ENCODE data around the gene ZNF148. TPM values are rescaled to one million over a fixed set of nuclear protein-coding genes. Genes with fewer than 3 reads are reported as not detected.

Gene ZNF148
- total RNA-seq, 1 experiment from 2014 or later, result 21.5 TPM

DNA sequence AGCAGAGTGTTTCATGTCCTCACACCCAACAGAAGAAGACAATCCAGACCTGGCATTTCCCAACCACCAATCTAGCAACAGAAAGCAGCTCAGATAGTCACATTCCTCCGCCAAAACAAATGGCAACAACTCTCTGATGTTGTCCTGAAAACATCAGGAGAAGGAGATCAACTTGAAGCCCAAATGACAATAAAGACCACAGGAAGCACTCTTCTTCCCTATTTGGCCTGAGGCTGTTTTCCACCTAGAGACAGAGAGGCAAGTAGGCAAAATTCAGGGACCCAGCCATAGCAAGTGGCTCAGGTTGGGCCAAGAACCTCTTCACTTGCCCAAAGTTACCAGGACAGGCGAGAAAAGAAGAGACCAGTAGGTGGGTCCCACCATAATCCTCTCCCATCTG is 35.0 kb downstream of the ZNF148 start:
- DNase-seq (ENCODE audit: low spot score), result no peak
- in situ Hi-C loops (cut with HindIII; ENCODE audit: low sequenced_read_pairs), result no loop called here

DNA sequence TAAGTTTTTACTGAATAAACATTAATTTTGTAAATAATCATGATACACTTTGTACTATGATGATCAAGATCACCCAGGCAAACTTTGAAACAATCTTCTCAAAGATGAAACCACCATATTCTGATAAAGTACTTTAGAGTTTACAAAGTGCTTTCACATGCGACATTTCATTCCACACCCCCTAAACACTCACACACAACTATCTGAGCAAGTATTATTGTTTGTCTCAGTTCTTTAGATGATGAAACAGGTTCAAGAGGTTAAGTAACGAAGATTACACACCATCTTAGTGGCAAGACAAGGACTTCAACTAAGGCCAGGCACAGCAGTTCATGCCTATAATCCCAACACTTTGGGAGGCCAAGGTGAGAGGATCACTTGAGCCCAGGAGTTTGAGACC is 37.6 kb downstream of the ZNF148 start:
- DNase-seq (ENCODE audit: low spot score), result no peak
- in situ Hi-C loops (cut with HindIII; ENCODE audit: low sequenced_read_pairs), result no loop called here

- DNase-seq (ENCODE audit: low spot score), result no peak
- in situ Hi-C loops (cut with HindIII; ENCODE audit: low sequenced_read_pairs), result no loop called here
These were observed 40.2 kb downstream of the ZNF148 start for GRCh38 chr3:125334675-125335560.

DNA sequence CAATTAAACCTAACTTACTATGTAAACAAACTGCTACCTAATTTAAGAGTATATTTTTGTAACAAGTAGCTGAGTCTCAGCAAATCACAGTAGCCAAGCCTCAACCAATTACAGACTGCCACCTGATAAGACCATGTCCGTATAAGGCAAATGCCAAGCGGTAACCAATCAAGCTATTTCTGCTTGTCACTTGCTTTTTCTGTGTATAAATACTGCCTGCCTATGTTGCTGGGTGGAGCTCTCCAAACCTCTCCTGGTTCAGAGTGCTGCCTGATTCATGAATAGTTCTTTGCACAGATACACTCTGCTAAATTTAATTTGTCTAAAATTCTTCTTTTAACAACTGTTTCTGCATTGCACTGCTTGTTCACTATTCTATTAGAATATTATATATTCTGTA is 42.6 kb downstream of the ZNF148 start:
- no peak for DNase-seq (ENCODE audit: low spot score)
- in situ Hi-C loops (cut with HindIII; ENCODE audit: low sequenced_read_pairs), result no loop called here

DNA sequence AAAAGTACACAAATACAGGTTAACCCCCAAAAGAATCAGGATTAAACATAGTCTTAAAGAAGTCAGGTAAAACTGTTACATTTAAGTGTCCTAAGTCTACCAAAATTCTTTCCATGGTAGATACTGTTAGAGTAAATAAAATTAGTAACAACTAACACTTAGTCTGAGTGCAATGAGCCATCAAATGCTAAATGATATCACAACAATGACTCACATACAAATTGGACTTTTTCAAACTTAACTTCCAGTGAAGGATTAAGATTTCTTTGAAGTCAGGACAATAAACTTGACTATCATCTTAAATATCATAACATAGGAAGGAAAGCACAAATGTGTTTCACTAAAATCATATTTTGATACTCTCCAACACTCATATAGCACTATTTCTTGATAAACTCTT is 43.9 kb downstream of the ZNF148 start:
- in situ Hi-C loops (cut with HindIII; ENCODE audit: low sequenced_read_pairs), result no loop called here
- no peak for DNase-seq (ENCODE audit: low spot score)

GRCh38 chr3:125326957-125327356 is 48.2 kb downstream of the ZNF148 start:
- in situ Hi-C loops (cut with HindIII; ENCODE audit: low sequenced_read_pairs), result no loop called here

DNA sequence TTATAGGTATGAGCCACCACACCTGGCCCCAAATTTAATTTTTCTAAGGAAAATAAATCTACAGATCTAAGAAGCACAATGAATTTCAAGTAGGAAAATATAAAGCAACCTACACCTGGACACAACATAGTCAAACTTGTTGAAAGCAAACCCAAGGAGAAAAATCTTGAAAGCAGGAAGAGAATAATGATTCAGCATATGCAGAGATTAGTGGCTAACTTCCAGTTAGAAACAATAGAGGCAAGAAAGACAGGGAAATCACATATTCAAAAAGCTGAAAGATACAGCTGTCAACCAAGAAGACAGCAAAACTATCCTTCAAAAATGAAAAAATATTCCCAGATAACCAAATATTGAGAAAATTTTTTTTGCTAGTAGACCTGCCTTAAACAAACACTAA is 49.4 kb downstream of the ZNF148 start:
- in situ Hi-C loops (cut with HindIII; ENCODE audit: low sequenced_read_pairs), result no loop called here
- no peak for DNase-seq (ENCODE audit: low spot score)

More at GRCh38 chr3:125326957-125327356, 48.2 kb downstream of the ZNF148 start:
- no peak for DNase-seq (ENCODE audit: low spot score)

DNA sequence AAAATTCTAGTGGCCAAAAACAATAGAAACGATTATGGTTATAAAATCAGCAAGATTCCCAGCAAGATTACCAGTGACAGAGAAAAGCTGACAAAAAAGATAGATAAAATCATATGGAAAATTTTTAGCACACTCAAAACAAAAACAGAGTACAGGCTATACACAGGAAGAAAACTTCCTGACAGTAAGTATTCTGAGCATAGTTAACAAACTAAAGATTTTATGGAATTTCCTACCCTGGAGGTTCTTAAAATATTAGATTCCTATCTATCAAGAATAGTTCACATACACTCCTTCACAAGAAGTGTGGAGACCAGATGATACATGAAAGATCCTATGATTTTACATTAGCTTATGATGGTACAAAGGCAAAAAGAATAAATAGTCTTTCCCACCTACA is 50.8 kb downstream of the ZNF148 start:
- in situ Hi-C loops (cut with HindIII; ENCODE audit: low sequenced_read_pairs), result no loop called here
- DNase-seq (ENCODE audit: low spot score), result no peak

GRCh38 chr3:125322917-125323316 is 52.2 kb downstream of the ZNF148 start:
- in situ Hi-C loops (cut with HindIII; ENCODE audit: low sequenced_read_pairs), result no loop called here
- DNase-seq (ENCODE audit: low spot score), result no peak

DNA sequence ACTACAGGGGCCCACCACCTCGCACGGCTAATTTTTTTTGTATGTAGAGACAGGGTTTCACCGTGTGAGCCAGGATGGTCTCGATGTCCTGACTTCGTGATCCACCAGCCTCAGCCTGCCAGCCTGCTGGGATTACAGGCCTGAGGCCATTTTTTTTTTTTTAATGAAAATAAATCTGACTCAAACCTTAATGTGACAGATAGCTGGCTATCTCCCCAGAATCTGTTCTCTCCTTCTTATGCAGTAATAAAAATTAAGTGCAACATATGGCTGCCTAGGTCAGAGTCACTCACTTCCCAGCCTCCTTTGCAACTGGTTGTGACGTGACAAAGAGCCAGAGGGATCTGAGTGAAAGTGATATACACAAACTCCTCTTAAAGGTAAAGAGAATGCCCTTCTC is 53.0 kb downstream of the ZNF148 start:
- in situ Hi-C loops (cut with HindIII; ENCODE audit: low sequenced_read_pairs), result no loop called here
- peak; percentile 25 for DNase-seq (ENCODE audit: low spot score)

DNA sequence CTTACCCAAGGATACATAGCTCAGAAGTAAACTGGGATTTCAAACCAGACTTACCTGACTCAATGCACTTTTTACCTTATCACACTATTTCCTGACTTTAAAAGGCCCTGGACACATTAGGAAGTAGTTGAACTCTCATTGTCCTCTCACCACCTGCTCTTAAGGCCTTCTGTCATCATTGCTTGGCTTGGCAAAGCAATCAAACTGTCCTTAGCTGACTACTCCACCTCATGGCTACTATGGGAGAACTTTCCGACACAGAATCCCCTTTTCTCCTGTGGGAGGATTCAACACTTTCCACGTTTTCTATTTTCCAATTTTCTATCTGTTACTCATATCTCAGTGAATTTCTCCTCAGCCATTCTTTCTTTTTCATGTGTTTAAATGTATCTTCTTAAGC is 55.4 kb downstream of the ZNF148 start:
- no peak for DNase-seq (ENCODE audit: low spot score)
- in situ Hi-C loops (cut with HindIII; ENCODE audit: low sequenced_read_pairs), result no loop called here

DNA sequence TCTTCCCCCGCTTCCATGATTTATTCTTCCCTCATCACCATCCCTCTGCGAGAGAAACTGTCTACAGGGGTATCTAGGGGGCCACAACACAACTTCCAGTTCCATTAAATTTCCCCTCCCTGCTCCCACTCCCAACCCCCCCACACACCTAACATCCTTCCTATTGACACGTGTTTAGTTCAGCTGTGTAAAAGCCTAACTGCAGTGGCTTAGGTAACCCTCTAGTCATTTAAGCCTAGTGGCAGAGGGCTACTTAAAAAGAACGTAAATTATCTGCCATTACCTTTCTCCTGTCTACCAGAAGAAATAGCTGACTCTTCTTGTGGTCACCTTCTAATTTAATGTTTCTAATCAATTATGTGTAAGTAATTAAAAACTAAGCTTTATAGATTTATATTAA is 56.3 kb downstream of the ZNF148 start:
- in situ Hi-C loops (cut with HindIII; ENCODE audit: low sequenced_read_pairs), result no loop called here
- no peak for DNase-seq (ENCODE audit: low spot score)

DNA sequence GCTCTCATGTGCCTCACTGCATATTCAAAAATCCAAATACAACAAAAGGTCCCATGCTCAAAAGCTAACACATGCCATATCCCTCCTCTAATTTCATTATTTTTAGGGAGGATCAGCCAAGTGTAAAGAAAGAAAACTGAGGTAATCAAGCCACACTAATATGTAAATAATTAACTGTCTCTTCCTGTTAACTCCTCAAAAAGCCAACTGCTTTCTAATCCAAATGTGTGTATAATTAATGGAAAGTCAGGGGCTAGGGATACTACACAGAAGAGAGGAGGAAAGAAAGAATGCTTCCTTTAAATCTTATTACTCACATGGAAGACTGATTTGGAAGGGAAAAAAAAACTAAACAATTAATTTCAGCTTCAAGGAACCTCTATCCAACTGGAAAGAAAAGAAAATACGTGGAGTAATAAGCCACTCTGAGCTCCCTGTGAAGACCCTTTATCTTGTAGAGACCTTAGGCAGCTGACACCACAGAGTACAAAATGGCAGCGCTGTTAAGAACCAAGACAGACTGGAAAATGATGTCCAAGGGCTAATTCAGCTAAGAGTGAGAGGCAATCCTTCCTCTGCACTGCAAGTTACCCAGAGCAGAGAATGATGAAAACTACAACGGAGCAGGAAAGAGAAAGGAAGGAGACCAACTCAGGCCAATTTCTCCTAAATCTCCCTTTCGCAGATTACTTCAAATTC is 56.8 kb downstream of the ZNF148 start:
- in situ Hi-C loops (cut with HindIII; ENCODE audit: low sequenced_read_pairs), result no loop called here
- DNase-seq (ENCODE audit: low spot score), result no peak

- DNase-seq (ENCODE audit: low spot score), result no peak
- in situ Hi-C loops (cut with HindIII; ENCODE audit: low sequenced_read_pairs), result no loop called here
These were observed 57.4 kb downstream of the ZNF148 start for GRCh38 chr3:125317761-125318160.

DNA sequence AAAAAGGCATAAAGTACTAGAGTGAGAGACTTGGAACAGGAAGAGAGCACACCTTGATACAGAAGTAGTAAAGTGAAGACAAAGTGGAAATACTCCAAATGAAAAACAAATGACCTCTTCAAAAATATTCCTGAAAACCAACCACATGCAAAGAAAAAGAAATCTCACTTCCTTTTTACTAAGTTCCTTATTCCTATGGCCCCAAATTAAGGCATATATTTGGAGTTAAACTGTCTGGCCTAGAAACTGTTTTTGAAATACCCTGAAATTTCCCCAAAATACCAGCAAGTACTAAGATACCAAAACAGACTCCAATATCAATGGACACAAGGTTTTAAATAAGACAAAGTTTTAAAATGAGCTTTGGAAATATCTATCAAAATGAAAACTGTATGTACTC is 58.2 kb downstream of the ZNF148 start:
- in situ Hi-C loops (cut with HindIII; ENCODE audit: low sequenced_read_pairs), result no loop called here

DNA sequence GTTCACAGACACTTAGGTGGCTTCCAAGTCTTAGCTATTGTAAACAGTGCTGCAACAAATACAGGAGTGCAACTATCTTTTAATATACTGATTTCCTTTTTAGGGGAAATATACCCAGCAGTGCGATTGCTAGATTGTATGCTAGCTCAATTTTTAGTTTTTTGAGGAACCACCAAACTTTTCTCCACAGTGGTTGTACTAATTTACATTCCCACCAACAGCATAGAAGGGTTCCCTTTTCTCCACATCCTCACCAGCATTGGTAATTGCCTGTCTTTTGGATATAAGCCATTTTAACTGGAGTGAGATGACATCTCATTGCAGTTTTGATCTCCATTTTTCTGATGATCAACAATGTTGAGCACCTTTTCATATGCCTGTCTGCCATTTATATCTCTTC is 58.9 kb downstream of the ZNF148 start:
- in situ Hi-C loops (cut with HindIII; ENCODE audit: low sequenced_read_pairs), result no loop called here
- no peak for DNase-seq (ENCODE audit: low spot score)

More for the DNA sequence above, 58.2 kb downstream of the ZNF148 start:
- no peak for DNase-seq (ENCODE audit: low spot score)

- in situ Hi-C loops (cut with HindIII; ENCODE audit: low sequenced_read_pairs), result no loop called here
- no peak for DNase-seq (ENCODE audit: low spot score)
These were observed 62.0 kb downstream of the ZNF148 start for GRCh38 chr3:125313060-125313635.

DNA sequence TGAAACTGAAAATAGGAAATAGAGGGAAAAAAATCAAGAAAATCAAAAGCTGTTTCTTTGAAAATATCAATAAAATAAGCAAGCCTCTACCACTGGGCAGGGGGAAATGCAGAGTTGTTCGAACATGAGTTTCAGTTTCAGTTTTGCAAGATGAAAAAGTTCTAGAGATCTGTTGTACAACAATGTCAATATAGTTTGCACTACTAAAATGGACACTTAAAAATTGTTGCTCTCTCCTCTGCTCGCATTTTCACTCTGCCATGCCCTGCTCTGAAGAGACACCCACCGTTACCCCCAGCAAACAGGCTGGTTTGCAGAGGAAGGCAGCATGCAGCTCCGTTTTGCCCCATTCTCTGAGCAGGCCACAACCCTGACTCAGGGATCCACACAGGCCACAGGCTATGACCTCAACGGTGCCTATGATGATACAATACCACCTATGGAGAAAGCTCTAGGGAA is 64.5 kb downstream of the ZNF148 start:
- DNase-seq (ENCODE audit: low spot score), result no peak
- in situ Hi-C loops (cut with HindIII; ENCODE audit: low sequenced_read_pairs), result no loop called here

GRCh38 chr3:125309476-125309875 is 65.6 kb downstream of the ZNF148 start:
- DNase-seq (ENCODE audit: low spot score), result no peak
- in situ Hi-C loops (cut with HindIII; ENCODE audit: low sequenced_read_pairs), result no loop called here

GRCh38 chr3:125306620-125307019 is 68.5 kb downstream of the ZNF148 start:
- in situ Hi-C loops (cut with HindIII; ENCODE audit: low sequenced_read_pairs), result no loop called here
- no peak for DNase-seq (ENCODE audit: low spot score)
